GM19455 (cell line): ENCODE measurements around the gene TSPAN19.

Experiments used
- ATAC-seq: cut with Tn5 transposase; IDR thresholded peaks from one replicate; pipeline ENCODE4 v1.9.1; 2021; ENCODE audit not compliant: unreplicated experiment

TSPAN19 gene

GRCh38 chr12:85002778-85003296 is 33.2 kb downstream of the TSPAN19 start:
- ATAC-seq, result no peak

- ATAC-seq, result no peak
Observed at GRCh38 chr12:85000729-85001128, 35.3 kb downstream of the TSPAN19 start.

GRCh38 chr12:84998341-84998740 is 37.7 kb downstream of the TSPAN19 start:
- ATAC-seq, result no peak

GRCh38 chr12:84996759-84997158 is 39.3 kb downstream of the TSPAN19 start:
- no peak for ATAC-seq

GRCh38 chr12:84995641-84996040 is 40.4 kb downstream of the TSPAN19 start:
- no peak for ATAC-seq

GRCh38 chr12:84994426-84994825 is 41.7 kb downstream of the TSPAN19 start:
- ATAC-seq, result no peak

GRCh38 chr12:84986586-84986985 is 49.5 kb downstream of the TSPAN19 start:
- no peak for ATAC-seq

GRCh38 chr12:84986117-84986516 is 50.0 kb downstream of the TSPAN19 start:
- ATAC-seq, result no peak

- no peak for ATAC-seq
Observed at GRCh38 chr12:84983289-84983688, 52.8 kb downstream of the TSPAN19 start.

GRCh38 chr12:84982888-84983287 is 53.2 kb downstream of the TSPAN19 start:
- no peak for ATAC-seq

- ATAC-seq, result no peak
Observed at GRCh38 chr12:84978921-84979320, 57.2 kb downstream of the TSPAN19 start.

GRCh38 chr12:84976133-84976532 is 59.9 kb downstream of the TSPAN19 start:
- no peak for ATAC-seq

GRCh38 chr12:84974155-84974815 is 61.8 kb downstream of the TSPAN19 start:
- no peak for ATAC-seq

- no peak for ATAC-seq
Observed at GRCh38 chr12:84973026-84973425, 63.1 kb downstream of the TSPAN19 start.

GRCh38 chr12:84969226-84969625 is 66.9 kb downstream of the TSPAN19 start:
- ATAC-seq, result no peak
